ENCODE data around the gene OSTF1. TPM values are rescaled to one million over a fixed set of nuclear protein-coding genes. Genes with fewer than 3 reads are reported as not detected.

Gene OSTF1
- polyA plus RNA-seq, 1 donor from 2014 or later = 8.8 TPM

DNA sequence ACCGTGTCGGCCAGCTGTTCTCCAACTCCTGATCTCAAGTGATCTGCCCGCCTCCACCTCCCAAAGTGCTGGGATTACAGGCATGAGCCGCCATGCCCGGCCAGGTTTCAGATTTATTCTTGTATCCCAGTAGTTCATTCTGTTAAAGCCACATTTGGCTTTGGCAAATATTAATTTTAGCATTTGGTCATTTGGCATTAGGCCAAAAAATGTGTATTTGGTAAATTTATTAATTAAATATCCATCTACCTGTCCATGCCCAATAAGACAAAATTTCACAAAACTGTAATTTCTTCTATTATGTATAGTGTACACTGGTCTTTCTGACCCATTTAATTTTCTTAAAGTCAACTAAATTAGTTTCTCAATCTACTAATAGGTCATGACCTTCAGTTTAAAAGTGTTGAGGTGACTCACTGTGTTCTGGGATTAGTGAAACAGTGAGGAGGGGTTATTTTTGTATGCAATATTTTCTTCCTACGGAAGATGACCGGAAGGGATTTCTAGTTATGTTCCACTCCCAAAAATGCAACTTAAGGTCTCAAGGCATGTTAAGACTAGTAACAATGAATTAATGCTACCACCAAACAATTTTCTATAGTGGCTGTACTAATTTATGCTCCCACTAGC lies 21.0 kb downstream of the OSTF1 start:
- no peaks in the 10 kb centered on the region for H3F3A ChIP-seq (ENCODE audit: insufficient read depth, low read length, poor library complexity, severe bottlenecking)
- no peaks in the 10 kb centered on the region for H3K9me3 ChIP-seq (ENCODE audit: low read length)
- no peaks in the 10 kb centered on the region for H3K79me2 ChIP-seq (replicated peaks; ENCODE audit: insufficient read depth, low read length)
- TF ChIP-seq EP300 (conservative IDR thresholded peaks at IDR 0.05; ENCODE audit: poor library complexity, severe bottlenecking) (no peak), EZH2 (IDR thresholded peaks at IDR 0.05; ENCODE audit: borderline replicate concordance, insufficient read depth, low read length, poor library complexity, severe bottlenecking) (no peak), POLR2AphosphoS5 (IDR thresholded peaks at IDR 0.05) (no peak), TAF1 (IDR thresholded peaks at IDR 0.05; ENCODE audit: low read depth) (no peak), SMC3 (conservative IDR thresholded peaks at IDR 0.05; ENCODE audit: poor library complexity) (no peak), RAD21 (conservative IDR thresholded peaks at IDR 0.05) (no peak), MXI1 (conservative IDR thresholded peaks at IDR 0.05; ENCODE audit: poor library complexity, severe bottlenecking) (no peak)
- TF ChIP-seq, protein P1, sequence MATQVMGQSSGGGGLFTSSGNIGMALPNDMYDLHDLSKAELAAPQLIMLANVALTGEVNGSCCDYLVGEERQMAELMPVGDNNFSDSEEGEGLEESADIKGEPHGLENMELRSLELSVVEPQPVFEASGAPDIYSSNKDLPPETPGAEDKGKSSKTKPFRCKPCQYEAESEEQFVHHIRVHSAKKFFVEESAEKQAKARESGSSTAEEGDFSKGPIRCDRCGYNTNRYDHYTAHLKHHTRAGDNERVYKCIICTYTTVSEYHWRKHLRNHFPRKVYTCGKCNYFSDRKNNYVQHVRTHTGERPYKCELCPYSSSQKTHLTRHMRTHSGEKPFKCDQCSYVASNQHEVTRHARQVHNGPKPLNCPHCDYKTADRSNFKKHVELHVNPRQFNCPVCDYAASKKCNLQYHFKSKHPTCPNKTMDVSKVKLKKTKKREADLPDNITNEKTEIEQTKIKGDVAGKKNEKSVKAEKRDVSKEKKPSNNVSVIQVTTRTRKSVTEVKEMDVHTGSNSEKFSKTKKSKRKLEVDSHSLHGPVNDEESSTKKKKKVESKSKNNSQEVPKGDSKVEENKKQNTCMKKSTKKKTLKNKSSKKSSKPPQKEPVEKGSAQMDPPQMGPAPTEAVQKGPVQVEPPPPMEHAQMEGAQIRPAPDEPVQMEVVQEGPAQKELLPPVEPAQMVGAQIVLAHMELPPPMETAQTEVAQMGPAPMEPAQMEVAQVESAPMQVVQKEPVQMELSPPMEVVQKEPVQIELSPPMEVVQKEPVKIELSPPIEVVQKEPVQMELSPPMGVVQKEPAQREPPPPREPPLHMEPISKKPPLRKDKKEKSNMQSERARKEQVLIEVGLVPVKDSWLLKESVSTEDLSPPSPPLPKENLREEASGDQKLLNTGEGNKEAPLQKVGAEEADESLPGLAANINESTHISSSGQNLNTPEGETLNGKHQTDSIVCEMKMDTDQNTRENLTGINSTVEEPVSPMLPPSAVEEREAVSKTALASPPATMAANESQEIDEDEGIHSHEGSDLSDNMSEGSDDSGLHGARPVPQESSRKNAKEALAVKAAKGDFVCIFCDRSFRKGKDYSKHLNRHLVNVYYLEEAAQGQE (IDR thresholded peaks at IDR 0.05; ENCODE audit: borderline replicate concordance) = no peak
- TF ChIP-seq, protein P2, sequence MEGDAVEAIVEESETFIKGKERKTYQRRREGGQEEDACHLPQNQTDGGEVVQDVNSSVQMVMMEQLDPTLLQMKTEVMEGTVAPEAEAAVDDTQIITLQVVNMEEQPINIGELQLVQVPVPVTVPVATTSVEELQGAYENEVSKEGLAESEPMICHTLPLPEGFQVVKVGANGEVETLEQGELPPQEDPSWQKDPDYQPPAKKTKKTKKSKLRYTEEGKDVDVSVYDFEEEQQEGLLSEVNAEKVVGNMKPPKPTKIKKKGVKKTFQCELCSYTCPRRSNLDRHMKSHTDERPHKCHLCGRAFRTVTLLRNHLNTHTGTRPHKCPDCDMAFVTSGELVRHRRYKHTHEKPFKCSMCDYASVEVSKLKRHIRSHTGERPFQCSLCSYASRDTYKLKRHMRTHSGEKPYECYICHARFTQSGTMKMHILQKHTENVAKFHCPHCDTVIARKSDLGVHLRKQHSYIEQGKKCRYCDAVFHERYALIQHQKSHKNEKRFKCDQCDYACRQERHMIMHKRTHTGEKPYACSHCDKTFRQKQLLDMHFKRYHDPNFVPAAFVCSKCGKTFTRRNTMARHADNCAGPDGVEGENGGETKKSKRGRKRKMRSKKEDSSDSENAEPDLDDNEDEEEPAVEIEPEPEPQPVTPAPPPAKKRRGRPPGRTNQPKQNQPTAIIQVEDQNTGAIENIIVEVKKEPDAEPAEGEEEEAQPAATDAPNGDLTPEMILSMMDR (IDR thresholded peaks at IDR 0.05; ENCODE audit: poor library complexity, severe bottlenecking) = no peak
- H3K4me3 ChIP-seq (ENCODE audit: low read length) = no peak overlapping the region
- H3K27ac ChIP-seq (ENCODE audit: low read length) = no peak overlapping the region
- no peak overlapping the region for H3K4me2 ChIP-seq (ENCODE audit: low read length)
- no peaks in the 10 kb centered on the region for H3K27me3 ChIP-seq (ENCODE audit: insufficient read depth, low read depth, low read length)
- no peaks in the 10 kb centered on the region for H3K36me3 ChIP-seq (ENCODE audit: insufficient read depth, low read length)
- H2AFZ ChIP-seq (ENCODE audit: low read depth, low read length) = no peak overlapping the region
- H3K9me2 ChIP-seq (ENCODE audit: insufficient read depth, low read length) = no peaks in the 10 kb centered on the region
- H3K9ac ChIP-seq (ENCODE audit: low read length) = no peak overlapping the region
- H4K20me1 ChIP-seq (ENCODE audit: insufficient read depth) = no peaks in the 10 kb centered on the region

DNA sequence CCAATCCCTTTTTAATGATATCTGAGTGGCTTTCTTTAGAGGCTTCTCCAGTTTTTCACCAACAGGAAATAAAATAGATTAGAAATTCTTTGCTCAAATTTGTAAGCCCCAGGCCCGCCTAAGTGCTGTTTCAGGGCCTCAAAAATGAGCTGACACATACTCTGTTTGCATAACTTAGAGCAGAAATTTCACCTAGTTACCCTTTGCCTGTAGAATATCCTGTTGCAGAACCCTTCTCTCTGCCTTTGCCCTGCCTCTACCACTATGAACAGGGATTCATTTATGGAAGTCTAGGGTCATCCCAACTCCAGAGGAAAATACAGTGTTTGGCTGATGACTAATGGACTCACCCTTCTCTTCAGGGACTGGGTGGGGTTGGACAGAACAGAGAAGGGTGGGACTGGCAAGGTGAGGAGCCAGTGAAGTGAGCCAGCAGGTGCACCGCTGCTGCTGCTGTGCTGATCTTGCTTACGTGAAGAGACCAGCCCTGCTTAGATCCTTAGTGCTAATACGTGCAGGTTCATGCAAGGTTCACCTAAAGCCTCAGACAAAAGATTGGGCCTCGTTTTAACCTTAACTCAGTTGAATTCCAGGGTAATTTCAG lies 22.8 kb downstream of the OSTF1 start:
- no peaks in the 10 kb centered on the region for H3K36me3 ChIP-seq (ENCODE audit: insufficient read depth, low read length)
- no peaks in the 10 kb centered on the region for H3K79me2 ChIP-seq (replicated peaks; ENCODE audit: insufficient read depth, low read length)
- no peaks in the 10 kb centered on the region for H3K9me2 ChIP-seq (ENCODE audit: insufficient read depth, low read length)
- H3K27ac ChIP-seq (ENCODE audit: low read length) = no peak overlapping the region
- H3K4me2 ChIP-seq (ENCODE audit: low read length) = no peak overlapping the region
- TF ChIP-seq MXI1 (conservative IDR thresholded peaks at IDR 0.05; ENCODE audit: poor library complexity, severe bottlenecking) (no peak), TAF1 (IDR thresholded peaks at IDR 0.05; ENCODE audit: low read depth) (no peak), RAD21 (conservative IDR thresholded peaks at IDR 0.05) (no peak), EP300 (conservative IDR thresholded peaks at IDR 0.05; ENCODE audit: poor library complexity, severe bottlenecking) (no peak), EZH2 (IDR thresholded peaks at IDR 0.05; ENCODE audit: borderline replicate concordance, insufficient read depth, low read length, poor library complexity, severe bottlenecking) (no peak), SMC3 (conservative IDR thresholded peaks at IDR 0.05; ENCODE audit: poor library complexity) (no peak), POLR2AphosphoS5 (IDR thresholded peaks at IDR 0.05) (no peak)
- TF ChIP-seq, protein P1 (IDR thresholded peaks at IDR 0.05; ENCODE audit: borderline replicate concordance) = no peak
- TF ChIP-seq, protein P2 (IDR thresholded peaks at IDR 0.05; ENCODE audit: poor library complexity, severe bottlenecking) = no peak
- no peak overlapping the region for H2AFZ ChIP-seq (ENCODE audit: low read depth, low read length)
- H3K9ac ChIP-seq (ENCODE audit: low read length) = no peak overlapping the region
- no peaks in the 10 kb centered on the region for H3K9me3 ChIP-seq (ENCODE audit: low read length)
- no peaks in the 10 kb centered on the region for H3K27me3 ChIP-seq (ENCODE audit: insufficient read depth, low read depth, low read length)
- H3K4me3 ChIP-seq (ENCODE audit: low read length) = no peak overlapping the region
- no peaks in the 10 kb centered on the region for H3F3A ChIP-seq (ENCODE audit: insufficient read depth, low read length, poor library complexity, severe bottlenecking)
- no peaks in the 10 kb centered on the region for H4K20me1 ChIP-seq (ENCODE audit: insufficient read depth)
